ENCODE measurements around the gene MMP11.

DNA sequence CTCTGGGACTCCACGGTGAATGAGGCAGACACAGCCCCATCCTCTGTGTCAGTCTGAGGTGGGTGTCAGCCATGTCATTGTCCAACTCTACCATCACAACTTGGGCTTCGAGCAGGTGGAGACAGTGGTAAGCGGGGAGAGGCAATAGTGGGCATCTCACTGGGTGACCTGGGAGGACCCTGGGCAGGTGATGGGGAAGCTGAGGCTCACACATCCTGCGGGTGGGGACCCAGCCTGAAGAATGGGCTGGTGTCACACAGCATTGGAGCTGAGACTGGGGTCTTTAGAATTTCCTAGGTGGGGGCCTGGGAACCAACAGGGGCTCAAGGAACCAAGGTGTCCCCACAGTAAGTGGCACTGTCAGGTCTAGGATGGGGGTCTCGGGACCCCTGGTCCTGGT lies 7.1 kb downstream of the MMP11 start:
- TF ChIP-seq, protein P1, sequence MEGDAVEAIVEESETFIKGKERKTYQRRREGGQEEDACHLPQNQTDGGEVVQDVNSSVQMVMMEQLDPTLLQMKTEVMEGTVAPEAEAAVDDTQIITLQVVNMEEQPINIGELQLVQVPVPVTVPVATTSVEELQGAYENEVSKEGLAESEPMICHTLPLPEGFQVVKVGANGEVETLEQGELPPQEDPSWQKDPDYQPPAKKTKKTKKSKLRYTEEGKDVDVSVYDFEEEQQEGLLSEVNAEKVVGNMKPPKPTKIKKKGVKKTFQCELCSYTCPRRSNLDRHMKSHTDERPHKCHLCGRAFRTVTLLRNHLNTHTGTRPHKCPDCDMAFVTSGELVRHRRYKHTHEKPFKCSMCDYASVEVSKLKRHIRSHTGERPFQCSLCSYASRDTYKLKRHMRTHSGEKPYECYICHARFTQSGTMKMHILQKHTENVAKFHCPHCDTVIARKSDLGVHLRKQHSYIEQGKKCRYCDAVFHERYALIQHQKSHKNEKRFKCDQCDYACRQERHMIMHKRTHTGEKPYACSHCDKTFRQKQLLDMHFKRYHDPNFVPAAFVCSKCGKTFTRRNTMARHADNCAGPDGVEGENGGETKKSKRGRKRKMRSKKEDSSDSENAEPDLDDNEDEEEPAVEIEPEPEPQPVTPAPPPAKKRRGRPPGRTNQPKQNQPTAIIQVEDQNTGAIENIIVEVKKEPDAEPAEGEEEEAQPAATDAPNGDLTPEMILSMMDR (conservative IDR thresholded peaks at IDR 0.05), result no peak
- TF ChIP-seq ZFX (IDR thresholded peaks at IDR 0.05), result no peak

Data from C4-2B (cell line).